Neural crest cell (in vitro differentiated cells): Measurements from ENCODE around the gene SFI1. TPM values are rescaled to one million over a fixed set of nuclear protein-coding genes. Genes with fewer than 3 reads are reported as not detected.

Source experiments
- DNase-seq: peaks from one replicate; pipeline ENCODE4 v3.0.0; 2021; ENCODE audit warnings: low read depth, mixed read lengths, low spot score
- H3K27ac Mint-ChIP-seq: one replicate; pipeline ENCODE4 v1.8.0; 2021; ENCODE audit warnings: mild to moderate bottlenecking, mixed read lengths; ENCODE audit not compliant: unreplicated experiment
- H3K27me3 Mint-ChIP-seq: 2 replicates; pipeline ENCODE4 v1.8.0; 2021; ENCODE audit warnings: low read depth, mild to moderate bottlenecking, mixed read lengths
- H3K36me3 Mint-ChIP-seq: 2 replicates; pipeline ENCODE4 v1.8.0; 2021; ENCODE audit warnings: low read depth, mild to moderate bottlenecking, mixed read lengths
- H3K4me1 Mint-ChIP-seq: 2 replicates; pipeline ENCODE4 v1.8.0; 2021; ENCODE audit warnings: mixed read lengths
- H3K4me3 Mint-ChIP-seq: one replicate; pipeline ENCODE4 v1.8.0; 2021; ENCODE audit warnings: mild to moderate bottlenecking, mixed read lengths
- H3K9me3 Mint-ChIP-seq: 2 replicates; pipeline ENCODE4 v1.8.0; 2021; ENCODE audit warnings: mixed read lengths
- total RNA-seq: library from RNA; stranded (reverse); gene quantifications from 2 replicates; pipeline ENCODE4 v1.2.1, GENCODE V29; 2021
- TF ChIP-seq, protein P1 (sequence below): fragments of 200-600 bp; sonication (generic); conservative IDR thresholded peaks from 2 replicates; pipeline ENCODE4 v1.5.0; 2021; ENCODE audit warnings: antibody characterized with exemption, mild to moderate bottlenecking

Gene SFI1
- total RNA-seq, 1 donor from 2014 or later: 67.3 TPM

DNA sequence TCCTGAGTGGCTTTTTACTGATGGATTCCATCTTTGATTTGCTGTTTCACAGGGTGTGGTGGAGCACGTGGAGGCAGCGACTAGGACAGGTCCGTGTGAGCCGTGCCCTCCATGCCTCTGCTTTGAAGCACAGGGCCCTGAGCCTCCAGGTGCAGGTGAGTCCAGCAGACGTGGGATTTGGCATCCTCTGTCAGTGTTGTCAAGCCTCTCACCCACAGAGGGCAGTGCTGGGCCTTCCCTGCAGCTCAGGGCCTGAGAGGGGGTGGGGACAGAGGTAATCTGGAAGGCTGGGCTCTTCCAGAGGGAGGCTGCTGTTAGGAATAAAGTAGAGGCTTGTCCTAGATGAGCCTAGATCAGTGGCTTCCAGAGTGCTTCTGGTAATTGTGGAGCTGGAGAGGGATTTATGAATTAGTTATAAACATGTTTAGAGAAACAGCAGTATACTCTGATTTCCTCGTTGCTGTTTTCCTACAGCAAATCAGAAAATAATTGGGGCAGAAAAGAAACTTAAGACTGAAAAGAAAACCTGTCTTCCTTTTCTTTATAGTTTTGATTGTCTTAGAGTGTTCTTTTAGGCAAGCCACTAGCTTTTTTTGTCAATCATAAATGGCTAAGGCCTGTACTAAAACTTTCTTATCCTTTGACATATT lies 65.0 kb downstream of the SFI1 start:
- DNase-seq: peak; percentile 54
- H3K27me3 Mint-ChIP-seq: no peaks in the 10 kb centered on the region
- TF ChIP-seq, protein P1, sequence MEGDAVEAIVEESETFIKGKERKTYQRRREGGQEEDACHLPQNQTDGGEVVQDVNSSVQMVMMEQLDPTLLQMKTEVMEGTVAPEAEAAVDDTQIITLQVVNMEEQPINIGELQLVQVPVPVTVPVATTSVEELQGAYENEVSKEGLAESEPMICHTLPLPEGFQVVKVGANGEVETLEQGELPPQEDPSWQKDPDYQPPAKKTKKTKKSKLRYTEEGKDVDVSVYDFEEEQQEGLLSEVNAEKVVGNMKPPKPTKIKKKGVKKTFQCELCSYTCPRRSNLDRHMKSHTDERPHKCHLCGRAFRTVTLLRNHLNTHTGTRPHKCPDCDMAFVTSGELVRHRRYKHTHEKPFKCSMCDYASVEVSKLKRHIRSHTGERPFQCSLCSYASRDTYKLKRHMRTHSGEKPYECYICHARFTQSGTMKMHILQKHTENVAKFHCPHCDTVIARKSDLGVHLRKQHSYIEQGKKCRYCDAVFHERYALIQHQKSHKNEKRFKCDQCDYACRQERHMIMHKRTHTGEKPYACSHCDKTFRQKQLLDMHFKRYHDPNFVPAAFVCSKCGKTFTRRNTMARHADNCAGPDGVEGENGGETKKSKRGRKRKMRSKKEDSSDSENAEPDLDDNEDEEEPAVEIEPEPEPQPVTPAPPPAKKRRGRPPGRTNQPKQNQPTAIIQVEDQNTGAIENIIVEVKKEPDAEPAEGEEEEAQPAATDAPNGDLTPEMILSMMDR: peak; percentile 77
- no peaks in the 10 kb centered on the region for H3K9me3 Mint-ChIP-seq
- no peak overlapping the region for H3K4me3 Mint-ChIP-seq
- H3K4me1 Mint-ChIP-seq: peaks cover 3% of the 10 kb centered on the region
- peaks cover 2% of the 10 kb centered on the region for H3K36me3 Mint-ChIP-seq
- H3K27ac Mint-ChIP-seq: no peak overlapping the region

DNA sequence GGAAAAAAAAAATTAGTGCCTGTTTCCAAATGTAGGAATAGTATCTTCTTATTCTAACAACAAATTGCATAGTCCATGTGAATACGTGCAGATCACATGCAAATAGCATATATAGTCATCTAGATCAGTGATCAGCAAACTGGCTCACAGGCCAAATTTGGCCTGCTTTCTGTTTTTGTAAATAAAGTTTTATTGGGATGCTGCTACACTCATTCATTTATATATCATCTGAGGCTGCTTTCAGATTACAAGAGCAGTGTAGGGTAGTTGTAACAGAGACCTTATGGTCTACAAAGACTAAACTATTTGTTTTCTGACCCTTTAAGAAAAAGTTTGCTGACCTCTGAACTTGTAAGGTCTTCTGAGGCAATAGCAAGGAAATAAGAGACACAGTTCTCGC lies 65.6 kb downstream of the SFI1 start:
- H3K4me1 Mint-ChIP-seq: peaks cover 3% of the 10 kb centered on the region
- H3K36me3 Mint-ChIP-seq: peaks cover 2% of the 10 kb centered on the region
- no peak for DNase-seq
- no peaks in the 10 kb centered on the region for H3K9me3 Mint-ChIP-seq
- no peak overlapping the region for H3K4me3 Mint-ChIP-seq
- TF ChIP-seq, protein P1: no peak
- H3K27ac Mint-ChIP-seq: no peak overlapping the region
- H3K27me3 Mint-ChIP-seq: no peaks in the 10 kb centered on the region

DNA sequence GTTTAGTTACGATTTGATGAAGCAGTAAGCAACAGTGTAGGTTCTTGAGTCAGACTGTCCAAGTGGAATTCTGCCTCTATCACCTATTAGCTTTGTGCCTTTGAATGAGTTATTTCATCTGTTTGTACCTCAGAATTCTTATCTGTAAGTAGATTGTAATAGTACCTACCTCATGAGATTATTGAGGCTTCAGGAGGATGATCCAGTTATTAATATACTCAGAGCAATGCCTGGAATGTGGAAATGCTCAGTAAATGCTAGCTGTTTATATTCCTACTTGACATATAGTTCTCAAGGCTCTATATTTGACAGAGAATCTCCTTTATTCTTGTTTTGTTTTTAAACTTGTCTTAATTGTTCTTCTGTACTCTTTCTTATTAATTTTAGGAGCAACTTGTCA lies 70.1 kb downstream of the SFI1 start:
- H3K27me3 Mint-ChIP-seq: no peaks in the 10 kb centered on the region
- peaks cover 2% of the 10 kb centered on the region for H3K36me3 Mint-ChIP-seq
- TF ChIP-seq, protein P1: no peak
- H3K9me3 Mint-ChIP-seq: no peaks in the 10 kb centered on the region
- peaks cover under 1% of the 10 kb centered on the region for H3K4me1 Mint-ChIP-seq
- no peak overlapping the region for H3K4me3 Mint-ChIP-seq
- DNase-seq: no peak
- no peak overlapping the region for H3K27ac Mint-ChIP-seq

DNA sequence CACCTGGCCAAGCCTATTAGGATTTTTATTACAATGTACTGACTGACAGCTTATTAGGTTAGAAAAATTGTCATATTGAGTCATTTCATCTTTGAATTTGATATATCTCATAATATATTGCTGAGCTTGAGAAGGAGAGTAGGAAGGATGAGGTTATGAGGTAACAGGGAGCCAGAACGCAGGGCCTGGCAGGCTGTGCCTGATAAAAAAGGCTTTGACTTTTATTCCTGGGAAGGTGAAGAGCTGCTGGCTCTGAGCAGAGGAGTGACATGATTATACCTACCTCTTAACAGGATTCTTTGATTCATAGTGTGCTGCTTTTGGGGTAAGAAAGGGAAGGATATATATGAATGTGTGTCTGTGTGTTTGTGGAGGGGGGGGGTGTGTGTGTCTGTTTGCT lies 70.9 kb downstream of the SFI1 start:
- Mint-ChIP-seq H3K4me3 (no peak overlapping the region), H3K4me1 (no peaks in the 10 kb centered on the region), H3K9me3 (no peaks in the 10 kb centered on the region), H3K36me3 (peaks cover 2% of the 10 kb centered on the region), H3K27me3 (no peaks in the 10 kb centered on the region), H3K27ac (no peak overlapping the region)
- no peak for DNase-seq
- TF ChIP-seq, protein P1: no peak

DNA sequence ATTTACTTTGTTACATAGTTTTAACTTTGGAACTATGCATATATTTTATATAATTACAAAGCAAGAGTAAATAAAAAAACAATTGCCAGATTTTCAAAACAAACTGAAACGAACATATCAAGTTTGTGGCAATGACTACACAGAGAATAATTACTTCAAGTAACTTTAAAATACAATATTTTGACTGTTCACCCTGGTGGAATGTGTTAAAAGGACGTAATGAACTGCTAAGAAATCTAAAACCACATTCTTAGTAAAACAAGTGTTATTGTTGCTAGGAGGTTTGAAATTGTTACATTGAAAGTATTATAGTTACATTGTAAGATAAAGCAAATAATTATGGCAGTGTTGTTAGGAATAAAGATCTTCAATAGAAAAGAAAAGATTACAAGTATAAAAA lies 71.4 kb downstream of the SFI1 start:
- Mint-ChIP-seq H3K4me1 (no peaks in the 10 kb centered on the region), H3K4me3 (no peak overlapping the region), H3K9me3 (no peaks in the 10 kb centered on the region), H3K27ac (no peak overlapping the region), H3K27me3 (no peaks in the 10 kb centered on the region), H3K36me3 (peaks cover 2% of the 10 kb centered on the region)
- DNase-seq: no peak
- TF ChIP-seq, protein P1: no peak
